ENCODE data around the gene FNTB.
"Not testable (repeated sequence)": the region's sequence is repeated elsewhere in the genome, so short reads cannot be mapped to it uniquely, and the experiment has no call there.

The FNTB gene

GRCh38 chr14:65019944-65020566 lies 33.4 kb downstream of the FNTB start:
- no peak for DNase-seq

GRCh38 chr14:65024957-65025356 lies 38.3 kb downstream of the FNTB start:
- no peak for DNase-seq

- DNase-seq: no peak
Observed at GRCh38 chr14:65025818-65026217, 39.1 kb downstream of the FNTB start.

GRCh38 chr14:65026526-65026925 lies 39.8 kb downstream of the FNTB start:
- DNase-seq: no peak

GRCh38 chr14:65027127-65027799 lies 40.6 kb downstream of the FNTB start:
- DNase-seq: no peak

- DNase-seq: no peak
Observed at GRCh38 chr14:65028937-65029336, 42.2 kb downstream of the FNTB start.

GRCh38 chr14:65031321-65031720 lies 44.6 kb downstream of the FNTB start:
- DNase-seq: not testable (repeated sequence)

GRCh38 chr14:65032319-65032718 lies 45.6 kb downstream of the FNTB start:
- DNase-seq: no peak

- no peak for DNase-seq
Observed at GRCh38 chr14:65033181-65033580, 46.5 kb downstream of the FNTB start.

- no peak for DNase-seq
Observed at GRCh38 chr14:65034021-65034420, 47.3 kb downstream of the FNTB start.

GRCh38 chr14:65035049-65035448 lies 48.4 kb downstream of the FNTB start:
- no peak for DNase-seq

- no peak for DNase-seq
Observed at GRCh38 chr14:65038966-65039365, 52.3 kb downstream of the FNTB start.

- no peak for DNase-seq
Observed at GRCh38 chr14:65040666-65041433, 54.2 kb downstream of the FNTB start.

GRCh38 chr14:65041434-65041915 lies 54.8 kb downstream of the FNTB start:
- no peak for DNase-seq

- DNase-seq: no peak
Observed at GRCh38 chr14:65042296-65042695, 55.6 kb downstream of the FNTB start.

GRCh38 chr14:65042731-65043372 lies 56.2 kb downstream of the FNTB start:
- DNase-seq: no peak

- DNase-seq: no peak
Observed at GRCh38 chr14:65043893-65044595, 57.3 kb downstream of the FNTB start.

- no peak for DNase-seq
Observed at GRCh38 chr14:65044596-65044959, 57.9 kb downstream of the FNTB start.

- no peak for DNase-seq
Observed at GRCh38 chr14:65045006-65045405, 58.3 kb downstream of the FNTB start.

GRCh38 chr14:65045709-65046108 lies 59.0 kb downstream of the FNTB start:
- no peak for DNase-seq

GRCh38 chr14:65052832-65053231 lies 66.1 kb downstream of the FNTB start:
- DNase-seq: no peak

- no peak for DNase-seq
Observed at GRCh38 chr14:65053466-65053865, 66.8 kb downstream of the FNTB start.
